Measurements from ENCODE around the gene DRAXIN.
A peak's percentile ranks its signal among the peaks of the same experiment; 100 is the strongest.

Gene DRAXIN

GRCh38 chr1:11740258-11741192 is 49.0 kb downstream of the DRAXIN start:
- no peak for DNase-seq

DNA sequence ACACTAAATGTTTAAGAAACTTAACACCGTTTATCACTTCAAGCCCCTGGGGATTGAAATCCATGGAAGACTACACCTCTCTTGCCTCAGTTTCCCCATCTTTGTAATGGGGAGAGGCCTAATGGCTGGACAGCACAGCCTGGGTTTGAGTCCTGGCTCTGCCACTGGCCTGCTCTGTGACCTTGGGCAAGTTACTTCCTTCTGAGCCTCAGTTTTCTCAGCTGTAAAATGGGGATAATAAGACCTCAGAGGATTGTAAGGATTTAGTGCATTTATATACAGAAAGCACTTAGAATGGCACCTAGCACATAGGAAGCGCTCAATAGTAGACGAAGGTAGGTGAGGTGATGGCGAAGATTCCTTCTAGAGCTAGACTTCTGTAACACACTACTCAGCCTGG is 50.0 kb downstream of the DRAXIN start:
- no peak for DNase-seq

DNA sequence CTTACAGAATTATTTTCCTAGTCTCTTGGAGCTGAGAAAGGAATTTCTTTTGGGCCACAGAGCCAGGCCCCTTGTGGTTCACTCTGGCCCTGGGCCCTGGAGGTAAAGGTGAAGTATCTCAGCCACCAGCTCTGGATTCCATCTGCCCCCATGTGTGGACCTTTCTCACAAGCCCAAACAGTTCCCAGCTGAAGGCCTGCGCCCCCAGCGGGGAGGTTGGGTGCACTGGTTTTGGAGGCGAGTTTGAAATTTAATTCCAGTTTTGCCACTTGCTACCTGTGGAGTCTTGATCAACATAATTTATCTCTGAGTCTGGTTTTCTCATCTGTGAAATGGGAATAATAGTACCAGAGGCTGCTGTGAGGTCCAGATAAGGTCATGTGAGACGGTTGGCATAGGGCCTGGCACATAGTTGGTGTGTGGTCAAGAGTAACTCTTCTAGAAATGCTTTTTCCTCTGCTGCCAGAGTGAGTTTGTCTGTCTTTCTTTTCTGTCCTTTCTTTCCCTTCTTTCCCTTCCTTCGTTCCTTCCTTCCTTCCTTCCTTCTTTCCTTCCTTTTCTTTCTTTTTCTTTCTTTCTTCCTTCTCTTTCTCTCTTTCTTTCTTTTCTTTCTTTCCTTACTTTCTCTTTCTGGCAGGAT is 50.5 kb downstream of the DRAXIN start:
- DNase-seq: no peak

- DNase-seq: no peak
Observed at GRCh38 chr1:11744287-11744686, 52.8 kb downstream of the DRAXIN start.

- no peak for DNase-seq
Observed at GRCh38 chr1:11746092-11746491, 54.6 kb downstream of the DRAXIN start.

- no peak for DNase-seq
Observed at GRCh38 chr1:11746795-11747487, 55.4 kb downstream of the DRAXIN start.

DNA sequence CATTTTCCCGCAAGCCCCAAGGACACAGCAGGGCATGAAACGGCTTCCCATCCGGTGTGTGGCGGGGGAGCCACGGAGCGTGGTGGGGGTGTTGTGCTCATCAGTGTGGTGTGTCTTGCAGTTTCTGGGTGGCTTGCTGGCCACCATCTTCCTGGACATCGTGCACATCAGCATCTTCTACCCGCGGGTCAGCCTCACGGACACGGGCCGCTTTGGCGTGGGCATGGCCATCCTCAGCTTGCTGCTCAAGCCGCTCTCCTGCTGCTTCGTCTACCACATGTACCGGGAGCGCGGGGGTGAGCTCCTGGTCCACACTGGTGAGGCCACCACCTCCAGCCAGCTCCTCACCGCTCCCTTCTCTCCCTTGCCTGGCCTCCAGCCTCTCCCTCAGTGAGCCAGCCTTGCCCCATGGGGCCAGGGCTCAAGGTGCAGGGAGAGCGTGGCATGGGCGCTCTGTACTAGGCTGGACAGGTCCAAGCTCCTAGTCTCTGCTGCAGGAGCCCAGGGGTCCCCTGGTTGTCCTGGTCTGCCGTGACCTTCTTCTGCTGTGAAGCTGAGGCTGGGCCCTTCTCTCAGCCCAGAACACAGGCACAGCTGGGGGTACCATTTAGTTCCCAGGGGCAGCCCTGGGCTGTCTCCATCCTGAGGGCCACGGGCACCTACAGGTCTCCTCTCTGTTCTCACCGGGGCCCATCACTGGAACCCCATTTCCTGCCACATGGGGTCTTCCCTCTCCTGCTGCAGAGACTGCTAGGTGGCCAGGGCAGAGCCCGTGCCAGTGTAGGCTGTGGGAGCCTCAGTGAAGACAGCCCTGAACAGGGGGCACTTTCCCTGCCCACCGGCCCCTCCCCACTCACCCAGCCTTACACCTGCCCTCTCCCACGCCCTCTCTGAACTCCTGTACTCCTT is 57.0 kb downstream of the DRAXIN start:
- DNase-seq: no peak

DNA sequence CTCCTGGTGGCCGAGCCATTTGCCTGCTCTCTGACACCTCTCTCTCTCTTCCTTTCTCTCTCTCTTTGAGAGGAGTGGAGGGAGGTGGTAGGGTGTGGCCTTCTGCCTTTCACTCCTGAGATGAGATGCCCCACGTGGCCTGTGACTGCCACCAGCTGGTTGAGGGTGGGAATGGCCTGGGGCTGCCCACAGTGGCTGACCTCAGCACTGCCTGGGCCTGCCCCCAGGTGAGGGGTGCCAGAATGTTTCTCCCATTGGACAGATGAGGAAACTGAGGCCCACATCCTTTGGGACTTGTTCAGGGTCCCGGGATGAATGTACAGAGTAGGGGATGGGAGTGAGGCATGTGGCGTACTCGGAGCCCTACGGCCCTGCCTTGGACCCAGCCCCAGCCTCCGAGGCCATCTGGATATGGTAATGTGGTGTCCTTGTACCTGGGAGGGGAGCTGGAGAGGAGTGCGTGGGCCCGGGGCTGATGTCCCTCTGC is 57.7 kb downstream of the DRAXIN start:
- peak; percentile 44 for DNase-seq

DNA sequence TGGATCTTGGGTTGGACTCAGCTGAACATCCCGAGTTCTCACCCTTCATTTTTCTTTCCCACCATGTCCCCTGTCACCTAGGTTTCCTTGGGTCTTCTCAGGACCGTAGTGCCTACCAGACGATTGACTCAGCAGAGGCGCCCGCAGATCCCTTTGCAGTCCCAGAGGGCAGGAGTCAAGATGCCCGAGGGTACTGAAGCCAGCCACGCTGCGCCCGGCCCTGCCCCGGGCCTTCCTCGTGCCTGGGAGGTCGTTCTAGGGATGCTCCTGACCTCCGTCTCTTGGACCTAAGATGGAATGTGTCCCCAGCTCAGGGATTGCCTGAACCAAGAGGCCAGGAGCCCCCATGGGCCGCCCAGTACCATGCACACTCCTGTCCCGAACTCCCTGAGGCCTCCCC is 58.5 kb downstream of the DRAXIN start:
- no peak for DNase-seq

GRCh38 chr1:11751087-11751486 is 59.6 kb downstream of the DRAXIN start:
- DNase-seq: no peak

GRCh38 chr1:11752359-11753088 is 61.0 kb downstream of the DRAXIN start:
- DNase-seq: no peak

- no peak for DNase-seq
Observed at GRCh38 chr1:11753555-11754208, 62.2 kb downstream of the DRAXIN start.

- DNase-seq: no peak
Observed at GRCh38 chr1:11757047-11757446, 65.5 kb downstream of the DRAXIN start.

- DNase-seq: no peak
Observed at GRCh38 chr1:11759791-11760190, 68.3 kb downstream of the DRAXIN start.

- DNase-seq: no peak
Observed at GRCh38 chr1:11761285-11761684, 69.8 kb downstream of the DRAXIN start.

GRCh38 chr1:11761988-11762406 is 70.5 kb downstream of the DRAXIN start, which contains the start of gene C1orf167:
TSS of gene C1orf167 (plus strand) at chr1:11762193. CDS start at chr1:11764401, 2,208 bp downstream.
- DNase-seq: peak; percentile 31

DNA sequence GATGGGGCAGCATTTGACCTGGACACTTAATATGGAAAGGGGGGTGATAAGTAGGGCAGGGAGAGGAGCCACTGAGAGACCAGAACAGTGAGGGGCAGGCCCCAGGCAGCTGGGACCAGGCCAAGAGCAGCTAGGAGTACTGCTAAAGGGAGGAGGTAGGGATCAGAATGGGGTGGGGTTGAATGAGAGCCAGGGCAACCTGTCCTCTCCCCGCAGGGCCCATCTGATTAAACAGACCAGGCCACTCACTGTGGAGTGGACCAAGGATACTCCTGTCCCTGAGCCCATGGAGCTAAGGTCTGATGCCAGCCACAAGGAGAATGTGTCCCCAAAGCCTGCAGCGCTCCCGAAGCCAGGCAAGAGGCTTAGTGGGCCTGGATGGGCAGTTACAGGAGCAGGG is 72.6 kb downstream of the DRAXIN start:
- DNase-seq: no peak

DNA sequence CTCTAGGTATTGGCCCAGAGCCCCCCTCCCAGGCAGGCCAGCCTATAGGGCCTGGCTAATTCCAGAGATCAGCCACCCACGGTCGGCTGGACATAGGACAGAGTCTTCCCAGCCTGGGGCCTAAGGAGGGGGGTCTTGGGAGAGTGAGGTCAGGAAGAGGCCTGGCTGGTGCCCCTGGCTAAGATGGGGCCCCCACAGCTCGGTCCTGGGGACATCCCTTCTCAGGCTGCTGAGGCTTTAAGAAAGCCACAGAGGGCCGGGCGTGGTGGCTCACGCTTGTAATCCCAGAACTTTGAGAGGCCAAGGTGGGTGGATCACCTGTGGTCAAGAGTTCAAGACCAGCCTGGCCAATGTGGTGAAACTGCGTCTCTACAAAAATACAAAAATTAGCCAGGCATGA is 73.0 kb downstream of the DRAXIN start:
- no peak for DNase-seq

- DNase-seq: no peak
Observed at GRCh38 chr1:11765661-11766428, 74.3 kb downstream of the DRAXIN start.

- DNase-seq: no peak
Observed at GRCh38 chr1:11766429-11766776, 74.9 kb downstream of the DRAXIN start.

Data from activated CD8-positive, alpha-beta memory T cell treated with anti-CD3 and anti-CD28 coated beads, Interleukin-2, amount 50 U/mL, for 4 hours (primary cell).